ENCODE measurements around the gene PRRC2B. TPM values are rescaled to one million over a fixed set of nuclear protein-coding genes. Genes with fewer than 3 reads are reported as not detected.

The PRRC2B gene
- total RNA-seq, 1 experiment from 2014 or later = 170 TPM

DNA sequence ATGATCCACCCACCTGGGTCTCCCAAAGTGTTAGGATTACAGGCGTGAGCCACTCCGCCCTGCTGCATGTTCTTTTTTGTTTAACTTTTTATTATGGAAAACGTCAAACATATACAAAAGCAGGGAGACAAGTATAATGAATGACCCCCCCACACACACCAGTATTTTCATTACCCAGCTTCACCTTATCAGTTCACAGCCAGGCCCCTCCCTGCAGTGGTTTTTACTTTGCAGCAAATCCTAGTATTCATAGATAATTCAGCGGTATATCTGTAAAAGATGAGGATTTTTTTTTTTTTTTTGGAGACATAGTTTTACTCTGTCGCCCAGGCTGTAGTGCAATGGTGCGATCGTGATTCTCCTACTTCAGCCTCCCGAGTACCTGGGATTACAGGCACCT, 111.1 kb downstream of the PRRC2B start:
- DNase-seq (ENCODE audit: low read depth, low spot score) (no peak), ATAC-seq (no peak)
- H4K20me1 ChIP-seq (ENCODE audit: insufficient read depth) = no peaks in the 10 kb centered on the region
- ChIA-PET RAD21 (ENCODE audit: low non-redundant PET in 1 of 2, low total read pairs in 2 of 2, uncharacterized antibody in 2 of 2, unreplicated experiment in 2 of 2) (interaction anchor here in 1 of 2 experiments (0.7 kb wide), 1 partner anchor 127 kb away, joined by 3 read pairs; no protein-coding TSS in a partner anchor), POLR2A (no interaction called here), CTCF (no interaction called here)
- no peaks in the 10 kb centered on the region for H3K79me2 ChIP-seq (ENCODE audit: insufficient read depth, low read length)
- no peaks in the 10 kb centered on the region for H3K9me3 ChIP-seq (ENCODE audit: control insufficient read depth in 1 of 2, insufficient read depth in 1 of 2, low read depth in 1 of 2, low read length in 2 of 2)
- H2AFZ ChIP-seq (ENCODE audit: low read depth, low read length, poor library complexity, severe bottlenecking) = no peak overlapping the region
- TF ChIP-seq, protein P1, sequence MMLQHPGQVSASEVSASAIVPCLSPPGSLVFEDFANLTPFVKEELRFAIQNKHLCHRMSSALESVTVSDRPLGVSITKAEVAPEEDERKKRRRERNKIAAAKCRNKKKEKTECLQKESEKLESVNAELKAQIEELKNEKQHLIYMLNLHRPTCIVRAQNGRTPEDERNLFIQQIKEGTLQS (IDR thresholded peaks at IDR 0.05) = no peak
- TF ChIP-seq CEBPB (IDR thresholded peaks at IDR 0.05; ENCODE audit: low read depth) (no peak), FOSL1 (IDR thresholded peaks at IDR 0.05; ENCODE audit: low read depth) (no peak), ELF1 (IDR thresholded peaks at IDR 0.05; ENCODE audit: borderline replicate concordance, low read depth) (no peak), ZBTB33 (IDR thresholded peaks at IDR 0.05; ENCODE audit: extremely low read depth, insufficient replicate concordance, low read length) (no peak), RAD21 (IDR thresholded peaks at IDR 0.05; ENCODE audit: low read depth) (no peak), TCF7L2 (IDR thresholded peaks at IDR 0.05; ENCODE audit: borderline replicate concordance, extremely low read depth, insufficient read depth, insufficient read length) (no peak), ZFX (IDR thresholded peaks at IDR 0.05) (no peak)
- peaks cover 1 to 6% of the 10 kb centered on the region in 2 experiments; a peak in 3 of 4 replicates for H3K36me3 ChIP-seq (ENCODE audit: control insufficient read depth in 1 of 2, insufficient read depth in 2 of 2, low read length in 2 of 2)
- no peak overlapping the region for H3K9ac ChIP-seq (ENCODE audit: low read length)
- H3K4me2 ChIP-seq (ENCODE audit: low read length) = no peak overlapping the region
- no peaks in the 10 kb centered on the region for H3K9me2 ChIP-seq (ENCODE audit: insufficient read depth)
- no peak overlapping the region for H3K27ac ChIP-seq (ENCODE audit: low read depth, low read length)
- no peaks in the 10 kb centered on the region for H3K27me3 ChIP-seq (ENCODE audit: insufficient read depth, low read length)
- peaks cover 0 to 10% of the 10 kb centered on the region in 2 experiments; a peak in 1 of 4 replicates for H3K4me1 ChIP-seq (ENCODE audit: control insufficient read depth in 1 of 2, insufficient read depth in 2 of 2, low read length in 2 of 2)
- intact Hi-C loops (cut with micrococcal nuclease) = no loop called here
- H3K4me3 ChIP-seq (replicated peaks in 1 of 2; ENCODE audit: low read depth in 1 of 2, low read length in 2 of 2) = no peak overlapping the region
- no TSS peak for BruUV-seq (replicated peaks)

DNA sequence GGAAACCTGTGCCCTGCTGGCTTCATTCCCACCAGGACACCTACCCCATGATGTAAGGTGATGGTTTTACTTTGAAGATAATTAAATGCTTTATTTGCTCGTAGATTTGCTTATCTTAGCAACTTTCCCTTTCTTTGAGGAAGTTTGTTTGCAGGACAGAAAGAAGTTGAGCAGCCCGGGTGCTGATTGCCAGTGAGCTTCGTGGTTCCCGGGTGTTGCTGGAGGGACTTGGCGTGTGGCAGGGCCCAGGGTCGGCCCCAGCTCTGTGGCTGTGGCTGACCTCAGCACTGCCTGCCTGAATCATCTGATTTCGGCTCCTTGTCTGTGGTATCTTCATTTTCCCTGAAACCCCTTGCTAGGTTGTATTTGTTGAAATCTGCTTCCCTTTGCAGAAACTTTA, 117.5 kb downstream of the PRRC2B start:
- no peaks in the 10 kb centered on the region for H3K4me1 ChIP-seq (ENCODE audit: control insufficient read depth in 1 of 2, insufficient read depth in 2 of 2, low read length in 2 of 2)
- intact Hi-C loops (cut with micrococcal nuclease) = no loop called here
- CTCF ChIA-PET = no interaction called here
- POLR2A ChIA-PET = no interaction called here
- DNase-seq (ENCODE audit: low read depth, low spot score) (no peak), ATAC-seq (no peak)
- no TSS peak for BruUV-seq (replicated peaks)
- peaks cover 14 to 22% of the 10 kb centered on the region in 2 experiments for H3K36me3 ChIP-seq (ENCODE audit: control insufficient read depth in 1 of 2, insufficient read depth in 2 of 2, low read length in 2 of 2)
- H3K27ac ChIP-seq (ENCODE audit: low read depth, low read length) = no peak overlapping the region
- H3K9me2 ChIP-seq (ENCODE audit: insufficient read depth) = no peaks in the 10 kb centered on the region
- H2AFZ ChIP-seq (ENCODE audit: low read depth, low read length, poor library complexity, severe bottlenecking) = no peak overlapping the region
- H3K27me3 ChIP-seq (ENCODE audit: insufficient read depth, low read length) = no peaks in the 10 kb centered on the region
- no peak overlapping the region for H3K4me2 ChIP-seq (ENCODE audit: low read length)
- H3K9ac ChIP-seq (ENCODE audit: low read length) = no peak overlapping the region
- H3K9me3 ChIP-seq (ENCODE audit: control insufficient read depth in 1 of 2, insufficient read depth in 1 of 2, low read depth in 1 of 2, low read length in 2 of 2) = no peaks in the 10 kb centered on the region
- RAD21 ChIA-PET (ENCODE audit: low non-redundant PET in 1 of 2, low total read pairs in 2 of 2, uncharacterized antibody in 2 of 2, unreplicated experiment in 2 of 2) = no interaction called here
- H4K20me1 ChIP-seq (ENCODE audit: insufficient read depth) = no peaks in the 10 kb centered on the region
- no peaks in the 10 kb centered on the region for H3K79me2 ChIP-seq (ENCODE audit: insufficient read depth, low read length)
- no peak overlapping the region for H3K4me3 ChIP-seq (replicated peaks in 1 of 2; ENCODE audit: low read depth in 1 of 2, low read length in 2 of 2)
- TF ChIP-seq SIN3A (IDR thresholded peaks at IDR 0.05; ENCODE audit: low read depth) = no peak
- no peak for TF ChIP-seq ZBTB33 (IDR thresholded peaks at IDR 0.05; ENCODE audit: extremely low read depth, insufficient replicate concordance, low read length)
- TF ChIP-seq, protein P2, sequence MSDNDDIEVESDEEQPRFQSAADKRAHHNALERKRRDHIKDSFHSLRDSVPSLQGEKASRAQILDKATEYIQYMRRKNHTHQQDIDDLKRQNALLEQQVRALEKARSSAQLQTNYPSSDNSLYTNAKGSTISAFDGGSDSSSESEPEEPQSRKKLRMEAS (IDR thresholded peaks at IDR 0.05) = no peak
- TF ChIP-seq SRF (IDR thresholded peaks at IDR 0.05; ENCODE audit: low read depth) = no peak
- TF ChIP-seq CEBPB (IDR thresholded peaks at IDR 0.05; ENCODE audit: low read depth) = no peak
- no peak for TF ChIP-seq ZFX (IDR thresholded peaks at IDR 0.05)
- no peak for TF ChIP-seq CBX3 (IDR thresholded peaks at IDR 0.05; ENCODE audit: low read depth)
- TF ChIP-seq, protein P1 (IDR thresholded peaks at IDR 0.05) = no peak
- no peak for TF ChIP-seq EZH2 (IDR thresholded peaks at IDR 0.05)
- TF ChIP-seq POLR2A (IDR thresholded peaks at IDR 0.05; ENCODE audit: borderline replicate concordance, extremely low read depth, insufficient read depth, insufficient read length) = no peak

All from HCT116 (cell line).